NCI-H510A treated with DMSO at 0.1 percent for 48 hours (cell line): ENCODE data around the gene UBL4B.
A peak's percentile ranks its signal among the peaks of the same experiment; 100 is the strongest.

Source experiments
- DNase-seq: peaks from one replicate; lab custom pipeline; 2025; lab: John Stamatoyannopoulos, UW

UBL4B gene

GRCh38 chr1:110114784-110115183 lies 2.5 kb downstream of the UBL4B start:
- DNase-seq, result peak; percentile 12

GRCh38 chr1:110118636-110119396 lies 6.6 kb downstream of the UBL4B start:
- DNase-seq, result peak; percentile 10

- peak; percentile 42 for DNase-seq
These were observed 7.6 kb downstream of the UBL4B start for GRCh38 chr1:110119843-110120242.

- DNase-seq, result no peak
These were observed 8.8 kb downstream of the UBL4B start for GRCh38 chr1:110120960-110121561.

- DNase-seq, result no peak
These were observed 11.0 kb downstream of the UBL4B start for GRCh38 chr1:110123224-110123623.

- peak; percentile 72 for DNase-seq
These were observed 13.6 kb downstream of the UBL4B start for GRCh38 chr1:110125810-110126209.

- peak; percentile 32 for DNase-seq
These were observed 17.9 kb downstream of the UBL4B start for GRCh38 chr1:110130113-110130591.

- DNase-seq, result peak; percentile 84
These were observed 18.7 kb downstream of the UBL4B start for GRCh38 chr1:110130989-110131388.

GRCh38 chr1:110132682-110133081 lies 20.4 kb downstream of the UBL4B start:
- no peak for DNase-seq

GRCh38 chr1:110133436-110133835 lies 21.2 kb downstream of the UBL4B start:
- no peak for DNase-seq

GRCh38 chr1:110134050-110134595 lies 21.9 kb downstream of the UBL4B start:
- DNase-seq, result peak; percentile 91

- DNase-seq, result peak; percentile 71
These were observed 23.0 kb downstream of the UBL4B start for GRCh38 chr1:110135246-110135645.

GRCh38 chr1:110135666-110136065 lies 23.4 kb downstream of the UBL4B start:
- peak; percentile 67 for DNase-seq

- DNase-seq, result peak; percentile 83
These were observed 24.7 kb downstream of the UBL4B start for GRCh38 chr1:110136911-110137310.

- DNase-seq, result peak; percentile 46
These were observed 26.7 kb downstream of the UBL4B start for GRCh38 chr1:110138956-110139355.

- DNase-seq, result no peak
These were observed 32.1 kb downstream of the UBL4B start for GRCh38 chr1:110144366-110144765.

- DNase-seq, result peak; percentile 92
These were observed 36.7 kb downstream of the UBL4B start for GRCh38 chr1:110148961-110149360.

- DNase-seq, result peak; percentile 54
These were observed 38.3 kb downstream of the UBL4B start, which contains the start of gene SLC6A17 for GRCh38 chr1:110150330-110151174. TSS of gene SLC6A17 (plus strand) at chr1:110150494. CDS start at chr1:110166930, 16,436 bp downstream.

- DNase-seq, result no peak
These were observed 39.0 kb downstream of the UBL4B start for GRCh38 chr1:110151175-110151669.

- DNase-seq, result no peak
These were observed 40.0 kb downstream of the UBL4B start for GRCh38 chr1:110152133-110152785.

GRCh38 chr1:110153407-110153950 lies 41.2 kb downstream of the UBL4B start:
- DNase-seq, result no peak
